DOHH2 (cell line): ENCODE data around the gene GIMAP2.
"Not testable (repeated sequence)": the region's sequence is repeated elsewhere in the genome, so short reads cannot be mapped to it uniquely, and the experiment has no call there.

Source experiments
- H3F3A ChIP-seq: fragments of 200-600 bp; sonication (generic), shearing (Covaris generic); 2 replicates; pipeline ENCODE4 v1.6.0; 2016; ENCODE audit warnings: antibody characterized with exemption, mild to moderate bottlenecking; ENCODE audit not compliant: control insufficient read depth, insufficient read depth
- H3K27ac ChIP-seq: fragments of 200-600 bp; sonication (generic); 2 replicates; pipeline ENCODE4 v1.5.1; 2014; ENCODE audit warnings: low read depth, mild to moderate bottlenecking, low read length, moderate library complexity
- H3K27me3 ChIP-seq: fragments of 200-600 bp; sonication (generic); 2 replicates; pipeline ENCODE4 v1.6.1; 2014; ENCODE audit warnings: mild to moderate bottlenecking, low read length, mixed read lengths; ENCODE audit not compliant: control insufficient read depth
- H3K36me3 ChIP-seq: fragments of 200-600 bp; sonication (generic); 2 replicates; pipeline ENCODE4 v1.6.1; 2014; ENCODE audit warnings: mild to moderate bottlenecking, low read length, moderate library complexity, mixed read lengths; ENCODE audit not compliant: control insufficient read depth
- H3K4me1 ChIP-seq: fragments of 200-600 bp; sonication (generic); 2 replicates; pipeline ENCODE4 v1.6.1; 2014; ENCODE audit warnings: mild to moderate bottlenecking, low read length, mixed read lengths; ENCODE audit not compliant: control insufficient read depth
- H3K4me2 ChIP-seq: fragments of 200-600 bp; sonication (generic); 2 replicates; pipeline ENCODE4 v1.6.0; 2014; ENCODE audit warnings: mild to moderate bottlenecking, low read length, moderate library complexity
- H3K4me3 ChIP-seq: fragments of 200-600 bp; sonication (generic); 2 replicates; pipeline ENCODE4 v1.5.1; 2014; ENCODE audit warnings: mild to moderate bottlenecking, low read length, mixed read lengths
- H3K79me2 ChIP-seq: fragments of 200-600 bp; sonication (generic); 2 replicates; pipeline ENCODE4 v1.6.1; 2014; ENCODE audit warnings: mild to moderate bottlenecking, low read length, mixed read lengths; ENCODE audit not compliant: control insufficient read depth
- H3K9me2 ChIP-seq: fragments of 200-600 bp; sonication (generic); replicated peaks from 2 replicates; pipeline ENCODE4 v1.6.1; 2014; ENCODE audit warnings: mild to moderate bottlenecking, low read length, mixed read lengths; ENCODE audit not compliant: control insufficient read depth
- H3K9me3 ChIP-seq: fragments of 200-600 bp; sonication (generic); 2 replicates; pipeline ENCODE4 v1.6.1; 2014; ENCODE audit warnings: antibody characterized with exemption, low read length, mixed read lengths; ENCODE audit not compliant: control insufficient read depth, insufficient read depth
- H4K20me1 ChIP-seq: fragments of 200-600 bp; sonication (generic); 2 replicates; pipeline ENCODE4 v1.6.0; 2014; ENCODE audit warnings: low read depth, mild to moderate bottlenecking, antibody characterized with exemption, low read length, moderate library complexity; ENCODE audit not compliant: control insufficient read depth, insufficient read depth
- CTCF ChIP-seq: fragments of 200-600 bp; sonication (generic); IDR thresholded peaks from one replicate; pipeline ENCODE4 v1.5.1; 2014; ENCODE audit warnings: antibody characterized with exemption, mild to moderate bottlenecking, low read depth, low read length; ENCODE audit not compliant: poor library complexity, severe bottlenecking
- EZH2phosphoT487 ChIP-seq: fragments of 200-600 bp; sonication (generic); IDR thresholded peaks from 2 replicates; pipeline ENCODE4 v1.6.1; 2017; ENCODE audit warnings: borderline replicate concordance, mild to moderate bottlenecking, antibody characterized with exemption, low read length, moderate library complexity, mixed read lengths

The GIMAP2 gene

DNA sequence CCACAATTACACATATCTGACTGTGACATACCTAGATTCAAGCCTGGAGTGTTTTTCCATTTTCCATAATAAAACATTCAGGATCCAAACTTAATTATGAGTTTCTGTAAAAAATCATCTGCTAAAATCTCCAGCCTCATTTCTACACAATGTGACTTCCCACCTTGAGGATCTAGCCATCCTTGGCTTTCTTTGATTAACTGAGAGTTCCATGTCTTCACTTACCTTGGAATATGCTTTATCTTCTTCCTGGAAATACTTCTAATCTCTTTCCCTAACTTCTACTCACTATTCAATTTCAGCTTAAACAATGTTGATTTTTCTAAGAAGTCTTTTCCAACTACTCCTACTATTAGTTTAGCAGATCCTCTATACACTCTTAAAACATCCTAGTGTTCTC lies 16.5 kb upstream of the GIMAP2 start:
- Histone ChIP-seq H3F3A (no peaks in the 10 kb centered on the region), H3K9me2 (no peaks in the 10 kb centered on the region), H3K27me3 (0 out of 2 replicates have a peak, but pooled peaks cover 2% of the 10 kb centered on the region), H3K4me3 (no peak overlapping the region), H4K20me1 (no peaks in the 10 kb centered on the region), H3K79me2 (no peaks in the 10 kb centered on the region), H3K27ac (no peak overlapping the region), H3K9me3 (peaks cover 3% of the 10 kb centered on the region; the same call in 1 of the 2 replicates), H3K4me1 (0 out of 2 replicates have a peak, but pooled peaks cover 2% of the 10 kb centered on the region), H3K36me3 (no peaks in the 10 kb centered on the region), H3K4me2 (no peak overlapping the region)
- TF ChIP-seq EZH2phosphoT487 (no peak), CTCF (no peak)

DNA sequence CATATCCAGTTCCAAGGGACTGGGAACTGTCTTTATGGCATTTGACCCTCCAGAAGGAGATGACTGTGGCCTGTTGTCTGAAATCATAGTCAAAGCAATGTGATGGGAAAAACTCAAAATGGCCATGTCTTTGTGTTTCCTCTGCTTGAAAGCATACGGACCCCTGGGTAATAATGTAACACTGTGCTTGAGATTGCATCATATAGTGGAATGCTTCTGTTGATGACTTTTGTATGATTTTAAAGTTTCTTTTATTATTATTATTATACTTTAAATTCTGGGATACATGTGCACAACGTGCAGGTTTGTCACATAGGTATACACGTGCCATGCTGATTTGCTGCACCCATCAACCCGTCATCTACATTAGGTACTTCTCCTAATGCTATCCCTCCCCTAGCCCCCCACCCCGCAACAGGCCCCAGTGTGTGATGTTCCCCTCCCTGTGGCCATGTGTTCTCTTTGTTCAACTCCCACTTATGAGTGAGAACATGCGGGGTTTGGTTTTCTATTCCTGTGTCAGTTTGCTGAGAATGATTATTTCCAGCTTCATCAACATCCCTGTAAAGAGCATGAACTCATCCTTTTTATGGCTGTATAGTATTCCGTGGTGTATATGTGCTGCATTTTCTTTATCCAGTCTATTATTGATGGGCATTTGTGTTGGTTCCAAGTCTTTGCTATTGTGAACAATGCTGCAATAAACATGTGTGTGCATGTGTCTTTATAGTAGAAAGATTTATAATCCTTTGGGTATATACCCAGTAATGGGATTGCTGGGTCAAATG lies 13.5 kb upstream of the GIMAP2 start:
- H3K36me3 ChIP-seq, H3F3A ChIP-seq, H4K20me1 ChIP-seq, H3K9me2 ChIP-seq, H3K4me2 ChIP-seq, H3K27ac ChIP-seq, H3K27me3 ChIP-seq, H3K79me2 ChIP-seq, H3K4me1 ChIP-seq, H3K4me3 ChIP-seq, H3K9me3 ChIP-seq: not testable (repeated sequence)

- H3F3A ChIP-seq, result no peaks in the 10 kb centered on the region
- H3K27me3 ChIP-seq, result no peaks in the 10 kb centered on the region
- no peaks in the 10 kb centered on the region for H3K79me2 ChIP-seq
- no peak overlapping the region for H3K27ac ChIP-seq
- H3K4me2 ChIP-seq, result no peak overlapping the region
- H3K9me2 ChIP-seq, result no peaks in the 10 kb centered on the region
- peaks cover 3% of the 10 kb centered on the region; the same call in 1 of the 2 replicates for H3K9me3 ChIP-seq
- H3K36me3 ChIP-seq, result no peaks in the 10 kb centered on the region
- H3K4me3 ChIP-seq, result no peak overlapping the region
- TF ChIP-seq CTCF (no peak), EZH2phosphoT487 (no peak)
- H3K4me1 ChIP-seq, result no peaks in the 10 kb centered on the region
- H4K20me1 ChIP-seq, result no peaks in the 10 kb centered on the region
Measured at GRCh38 chr7:150675714-150676113, 9.8 kb upstream of the GIMAP2 start.

GRCh38 chr7:150676276-150676675 lies 9.2 kb upstream of the GIMAP2 start:
- H3F3A ChIP-seq, H3K27ac ChIP-seq, H3K4me2 ChIP-seq, H3K36me3 ChIP-seq, H3K9me3 ChIP-seq, H3K4me3 ChIP-seq, H3K4me1 ChIP-seq, H4K20me1 ChIP-seq, H3K27me3 ChIP-seq, H3K79me2 ChIP-seq, H3K9me2 ChIP-seq: not testable (repeated sequence)

- H3K79me2 ChIP-seq, H3K27me3 ChIP-seq, H3K36me3 ChIP-seq, H3K9me2 ChIP-seq, H4K20me1 ChIP-seq, H3F3A ChIP-seq, H3K4me1 ChIP-seq, H3K4me3 ChIP-seq, H3K27ac ChIP-seq, H3K4me2 ChIP-seq, H3K9me3 ChIP-seq: not testable (repeated sequence)
Measured at GRCh38 chr7:150676854-150677253, 8.7 kb upstream of the GIMAP2 start.

DNA sequence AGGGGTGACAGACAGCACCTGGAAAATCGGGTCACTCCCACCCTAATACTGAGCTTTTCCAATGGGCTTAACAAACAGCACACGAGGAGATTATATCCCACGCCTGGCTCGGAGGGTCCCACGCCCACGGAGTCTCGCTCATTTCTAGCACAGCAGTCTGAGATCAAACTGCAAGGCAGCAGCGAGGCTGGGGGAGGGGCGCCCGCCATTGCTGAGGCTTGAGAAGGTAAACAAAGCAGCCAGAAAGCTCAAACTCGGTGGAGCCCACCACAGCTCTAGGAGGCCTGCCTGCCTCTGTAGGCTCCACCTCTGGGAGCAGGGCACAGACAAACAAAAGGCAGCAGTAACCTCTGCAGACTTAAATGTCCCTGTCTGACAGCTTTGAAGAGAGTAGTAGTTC lies 6.9 kb upstream of the GIMAP2 start:
- not testable (repeated sequence) for H3K4me2 ChIP-seq, H3F3A ChIP-seq, H3K4me3 ChIP-seq, H3K27me3 ChIP-seq, H3K4me1 ChIP-seq, H4K20me1 ChIP-seq, H3K27ac ChIP-seq, H3K9me2 ChIP-seq, H3K9me3 ChIP-seq, H3K79me2 ChIP-seq, H3K36me3 ChIP-seq

GRCh38 chr7:150680364-150680763 lies 5.1 kb upstream of the GIMAP2 start:
- not testable (repeated sequence) for H4K20me1 ChIP-seq, H3K4me3 ChIP-seq, H3K79me2 ChIP-seq, H3K27ac ChIP-seq, H3K4me1 ChIP-seq, H3K27me3 ChIP-seq, H3K9me2 ChIP-seq, H3K36me3 ChIP-seq, H3K4me2 ChIP-seq, H3F3A ChIP-seq, H3K9me3 ChIP-seq
